ENCODE data around the gene LIMS2.

Gene LIMS2

DNA sequence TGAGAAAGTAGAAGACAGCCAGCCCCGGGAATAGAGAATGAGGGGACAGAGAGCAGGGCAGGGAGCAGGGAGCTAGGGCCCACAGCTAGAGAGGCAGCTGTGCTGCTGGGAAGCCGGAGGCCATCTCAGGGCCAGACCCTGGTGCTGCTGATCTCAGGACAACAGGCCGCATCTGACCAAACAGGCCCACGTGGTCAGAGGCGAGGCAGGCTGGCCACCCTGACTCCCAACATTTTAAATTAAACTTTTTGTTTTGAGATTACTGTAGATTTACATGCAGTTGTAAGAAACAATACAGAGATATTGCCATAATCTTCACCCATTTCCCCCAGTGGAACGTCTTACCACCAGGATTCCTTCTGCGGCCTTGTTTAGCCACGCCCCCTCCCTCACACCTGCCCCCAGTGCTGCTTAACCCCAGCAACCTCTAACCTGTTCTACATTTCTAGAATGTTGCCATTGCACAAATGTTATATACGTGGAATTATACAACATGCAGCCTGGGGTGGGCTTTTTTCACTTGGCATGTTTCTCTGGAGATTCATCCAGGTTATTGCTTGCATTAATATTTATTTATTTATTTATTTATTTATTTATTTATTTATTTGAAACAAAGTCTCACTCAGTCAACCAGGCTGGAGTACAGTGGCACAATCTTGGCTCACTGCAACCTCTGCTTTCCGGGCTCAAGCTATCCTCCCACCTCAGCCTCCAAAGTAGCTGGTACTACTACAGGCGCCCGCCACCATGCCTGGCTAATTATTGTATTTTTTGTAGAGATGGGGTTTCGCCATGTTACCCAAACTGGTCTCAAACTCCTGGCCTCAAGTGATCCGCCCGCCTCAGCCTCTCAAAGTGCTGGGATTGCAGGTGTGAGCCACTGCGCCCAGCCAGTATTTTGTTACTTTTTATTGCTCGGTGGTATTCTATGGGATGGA, 78.0 kb downstream of the LIMS2 start:
- no peak for DNase-seq

GRCh38 chr2:127596311-127597045, 78.9 kb downstream of the LIMS2 start:
- no peak for DNase-seq

DNA sequence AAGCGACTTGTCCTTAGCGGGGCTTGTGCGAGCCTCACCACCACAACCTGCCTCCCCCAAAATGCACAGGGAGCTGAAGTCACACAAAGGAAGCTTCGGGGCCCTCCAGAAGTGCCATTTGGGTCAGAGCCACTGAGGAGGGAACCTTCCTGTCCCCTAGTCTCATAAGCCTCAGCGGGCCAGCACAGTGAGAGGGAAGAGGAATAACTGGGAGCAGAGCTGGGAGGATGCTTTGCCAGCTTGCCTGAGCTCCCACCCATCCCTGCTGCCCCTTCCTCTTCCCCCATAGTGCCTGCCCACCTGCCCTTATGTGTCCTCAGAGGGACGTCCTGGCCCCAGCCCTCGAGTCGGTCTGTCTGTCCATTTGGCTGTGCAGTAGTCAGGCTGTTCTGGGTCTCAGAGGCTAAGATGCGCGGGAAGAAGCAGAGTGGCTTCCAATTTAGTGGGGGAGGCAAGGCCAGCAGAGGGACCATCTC, 81.2 kb downstream of the LIMS2 start:
- no peak for DNase-seq

GRCh38 chr2:127593228-127594115, 81.9 kb downstream of the LIMS2 start:
- no peak for DNase-seq

DNA sequence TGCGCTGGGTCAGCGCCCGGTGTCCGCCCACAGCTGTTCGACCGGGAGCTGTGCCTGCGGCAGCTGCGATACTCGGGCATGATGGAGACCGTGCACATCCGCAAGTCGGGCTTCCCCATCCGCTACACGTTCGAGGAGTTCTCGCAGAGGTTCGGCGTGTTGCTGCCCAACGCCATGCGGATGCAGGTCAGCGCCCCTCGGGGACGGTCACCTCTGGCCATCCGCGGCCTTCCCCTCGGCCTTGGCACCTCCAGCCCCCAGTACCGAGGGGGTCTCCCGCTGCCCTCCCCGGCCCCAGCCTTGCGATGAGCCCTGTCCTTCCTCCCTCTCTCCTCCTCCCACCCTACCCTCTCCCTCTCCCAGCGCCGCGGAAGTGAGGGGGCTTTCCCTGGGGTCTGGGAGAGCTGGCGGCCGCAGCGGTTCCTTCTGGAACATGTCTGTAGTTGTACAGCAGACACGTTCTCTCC, 82.5 kb downstream of the LIMS2 start:
- DNase-seq = no peak

DNA sequence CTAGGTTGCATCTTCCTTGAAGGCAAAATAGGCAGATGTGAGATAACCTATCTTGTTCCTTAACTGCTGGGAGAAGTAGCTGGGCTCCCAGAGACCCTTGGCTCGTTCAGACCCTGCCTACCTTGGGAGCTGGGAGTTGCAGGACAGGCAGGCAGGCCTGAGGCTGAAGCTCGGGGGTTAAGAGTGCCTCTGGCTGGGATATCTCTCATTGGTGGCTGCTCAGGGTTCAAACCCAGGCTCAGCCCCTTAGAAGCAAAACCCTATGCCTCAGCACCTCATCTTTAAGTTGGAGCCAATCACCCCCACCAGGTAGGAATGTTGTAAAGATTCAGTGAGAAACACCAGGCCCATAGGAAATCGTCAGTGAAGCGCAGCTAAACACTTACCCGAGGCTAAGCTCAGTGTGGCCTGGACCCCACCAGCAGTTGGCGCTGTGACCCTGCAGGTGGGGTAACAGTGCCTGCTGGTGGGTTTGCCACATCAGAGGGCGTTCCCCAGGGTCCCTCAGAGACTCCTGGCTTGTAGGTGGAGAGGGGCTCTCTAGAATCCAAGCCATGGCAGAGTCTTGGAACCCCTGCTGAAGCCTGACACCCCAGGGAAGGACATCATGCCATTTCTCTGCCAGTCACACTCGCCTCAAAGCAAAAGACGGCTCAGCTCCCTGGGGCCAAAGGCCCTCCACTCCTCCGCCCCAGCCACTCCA, 84.0 kb downstream of the LIMS2 start:
- DNase-seq = peak; percentile 39

DNA sequence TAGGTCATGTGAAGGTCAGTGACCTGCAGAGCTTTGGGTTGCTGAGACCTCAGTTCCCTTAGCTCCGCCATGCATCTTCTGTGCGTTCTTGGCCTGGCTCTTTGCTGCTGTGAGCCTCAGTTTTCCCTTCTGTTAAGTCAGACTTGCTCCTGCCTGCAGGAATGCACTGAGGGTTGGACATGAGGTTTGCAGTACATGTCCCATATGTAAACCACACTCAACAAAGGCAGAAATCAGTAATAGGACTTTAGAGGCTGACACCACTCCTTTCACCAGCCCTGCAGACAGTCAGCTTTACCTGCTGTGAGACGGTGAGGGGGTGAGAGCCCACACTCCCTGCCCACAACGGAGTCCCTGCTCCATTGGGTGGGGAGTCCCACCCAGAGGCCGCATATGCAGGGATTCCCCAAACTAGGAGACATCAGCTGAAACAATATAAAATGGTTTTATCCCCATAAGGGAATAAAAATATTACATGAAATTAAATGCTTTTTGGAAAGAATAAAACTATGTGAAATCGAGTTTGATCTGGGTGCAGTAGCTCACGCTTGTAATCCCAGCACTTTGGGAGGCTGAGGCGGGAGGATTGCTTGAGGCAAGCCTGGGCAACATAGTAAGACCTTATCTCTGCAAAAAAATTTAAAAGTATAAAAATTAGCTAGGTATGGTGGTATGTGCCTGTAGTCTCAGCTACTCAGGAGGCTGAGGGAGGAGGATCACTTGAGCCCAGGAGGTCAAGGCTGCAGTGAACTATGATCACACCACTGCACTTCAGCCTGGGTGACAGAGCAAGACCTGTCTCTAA, 84.7 kb downstream of the LIMS2 start:
- no peak for DNase-seq

DNA sequence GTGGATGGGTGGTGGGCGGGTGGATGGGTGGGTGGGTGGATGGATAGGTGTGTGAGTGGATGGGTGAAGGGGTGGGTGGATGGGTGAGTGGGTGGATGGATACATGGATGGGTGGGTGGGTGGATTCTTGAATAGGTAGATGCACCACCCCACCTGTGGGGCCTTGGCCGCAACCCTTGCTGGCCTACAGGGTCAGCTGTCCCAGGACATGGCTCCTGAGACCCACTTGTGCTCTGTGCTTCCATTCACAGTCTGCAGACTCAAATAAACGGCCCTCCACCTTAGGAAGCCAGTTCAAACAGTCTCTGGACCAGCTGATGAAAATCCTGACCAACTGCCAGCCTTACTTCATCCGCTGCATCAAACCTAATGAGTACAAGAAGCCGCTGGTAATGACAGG, 85.5 kb downstream of the LIMS2 start:
- no peak for DNase-seq

DNA sequence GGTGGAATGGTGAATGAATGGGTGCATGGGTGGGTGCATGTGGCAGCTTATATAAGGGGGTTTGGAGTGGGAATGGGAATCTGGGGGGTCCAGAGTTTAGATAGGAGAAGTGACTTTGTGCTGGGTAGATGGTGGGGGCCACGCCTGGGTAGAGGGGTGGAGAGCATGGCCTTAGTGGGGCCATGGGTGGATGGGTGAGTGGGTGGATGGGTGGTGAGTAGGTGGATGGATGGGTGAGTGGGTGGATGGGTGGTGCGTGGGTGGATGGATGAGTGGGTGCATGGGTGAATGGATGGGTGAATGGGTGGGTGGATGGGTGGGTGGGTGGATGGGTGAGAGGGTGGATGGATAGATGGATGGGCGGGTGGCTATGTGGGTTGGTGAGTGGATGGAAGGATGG, 86.0 kb downstream of the LIMS2 start:
- DNase-seq = no peak

All from NCI-H1436 (cell line).